GM23338 (cell line): ENCODE results near the gene AOAH. TPM values are rescaled to one million over a fixed set of nuclear protein-coding genes. Genes with fewer than 3 reads are reported as not detected.

Experiments used
- ATAC-seq: fragments of 200-7000 bp; cut with Tn5 transposase; 3 replicates; pipeline ENCODE4 v1.9.1; 2020
- DNase-seq: peaks from one replicate; pipeline ENCODE4 v3.0.0-alpha.2; 2015; ENCODE audit warnings: low spot score
- H2AFZ ChIP-seq: fragments of 200-600 bp; sonication (generic); 2 replicates; pipeline ENCODE4 v1.8.0; 2016; ENCODE audit warnings: antibody characterized with exemption, mild to moderate bottlenecking, moderate library complexity
- H3F3A ChIP-seq: fragments of 200-600 bp; sonication (generic); replicated peaks from 2 replicates; pipeline ENCODE4 v1.8.0; 2017; ENCODE audit warnings: antibody characterized with exemption, mixed run types, low read depth
- H3K27ac ChIP-seq: fragments of 200-600 bp; sonication (generic); 2 replicates; pipeline ENCODE4 v1.6.1; 2016; ENCODE audit warnings: low read depth
- H3K27me3 ChIP-seq: fragments of 200-600 bp; sonication (generic); 2 replicates; pipeline ENCODE4 v1.8.0; 2016; ENCODE audit warnings: mild to moderate bottlenecking, mixed run types, moderate library complexity; ENCODE audit not compliant: insufficient read depth
- H3K36me3 ChIP-seq: fragments of 200-600 bp; sonication (generic); 2 replicates; pipeline ENCODE4 v1.8.0; 2016; ENCODE audit warnings: mild to moderate bottlenecking; ENCODE audit not compliant: insufficient read depth
- H3K4me1 ChIP-seq: fragments of 200-600 bp; sonication (generic); 2 replicates; pipeline ENCODE4 v1.8.0; 2016; ENCODE audit warnings: mild to moderate bottlenecking, moderate library complexity; ENCODE audit not compliant: insufficient read depth
- H3K4me2 ChIP-seq: fragments of 200-600 bp; sonication (generic); 2 replicates; pipeline ENCODE4 v1.7.1; 2017; ENCODE audit warnings: mixed run types
- H3K4me3 ChIP-seq: fragments of 200-600 bp; sonication (generic); 2 replicates; pipeline ENCODE4 v1.6.1; 2016; ENCODE audit warnings: mixed run types
- H3K79me2 ChIP-seq: fragments of 200-600 bp; sonication (generic); replicated peaks from 2 replicates; pipeline ENCODE4 v1.8.0; 2017; ENCODE audit warnings: mild to moderate bottlenecking; ENCODE audit not compliant: insufficient read depth
- H3K9me2 ChIP-seq: fragments of 200-600 bp; sonication (generic); 2 replicates; pipeline ENCODE4 v1.8.0; 2017; ENCODE audit not compliant: insufficient read depth
- H4K20me1 ChIP-seq: fragments of 200-600 bp; sonication (generic); replicated peaks from 2 replicates; pipeline ENCODE4 v1.8.0; 2017; ENCODE audit warnings: mild to moderate bottlenecking; ENCODE audit not compliant: insufficient read depth
- H3K27ac Mint-ChIP-seq: 2 replicates; pipeline ENCODE4 v1.8.0; 2020; ENCODE audit warnings: inconsistent platforms, mild to moderate bottlenecking, moderate library complexity, mixed read lengths
- H3K27me3 Mint-ChIP-seq: 3 replicates; pipeline ENCODE4 v1.8.0; 2022; ENCODE audit warnings: low read depth, mild to moderate bottlenecking, moderate library complexity, mixed read lengths, inconsistent platforms; ENCODE audit not compliant: insufficient read depth, poor library complexity
- H3K36me3 Mint-ChIP-seq: 3 replicates; pipeline ENCODE4 v1.8.0; 2021; ENCODE audit warnings: low read depth, mild to moderate bottlenecking, inconsistent platforms, moderate library complexity, mixed read lengths
- H3K4me1 Mint-ChIP-seq: 3 replicates; pipeline ENCODE4 v1.8.0; 2020; ENCODE audit warnings: mild to moderate bottlenecking, inconsistent platforms, mixed read lengths
- H3K4me3 Mint-ChIP-seq: 3 replicates; pipeline ENCODE4 v1.8.0; 2021; ENCODE audit warnings: moderate library complexity, mild to moderate bottlenecking, inconsistent platforms, mixed read lengths
- H3K9me3 Mint-ChIP-seq: 3 replicates; pipeline ENCODE4 v1.8.0; 2020; ENCODE audit warnings: moderate library complexity, mild to moderate bottlenecking, inconsistent platforms, mixed read lengths
- EZH2phosphoT487 ChIP-seq: fragments of 200-600 bp; sonication (generic); IDR thresholded peaks from one replicate; pipeline ENCODE4 v1.8.1; 2018; ENCODE audit warnings: antibody characterized with exemption; ENCODE audit not compliant: unreplicated experiment
- JUNB ChIP-seq: IDR thresholded peaks from one replicate; pipeline ENCODE4 v1.6.1; 2016; ENCODE audit warnings: antibody characterized with exemption; ENCODE audit not compliant: unreplicated experiment
- NANOG ChIP-seq: IDR thresholded peaks from 2 replicates; pipeline ENCODE4 v1.6.1; 2016; ENCODE audit warnings: antibody characterized with exemption, borderline replicate concordance
- POLR2AphosphoS5 ChIP-seq: IDR thresholded peaks from 2 replicates; pipeline ENCODE4 v1.6.1; 2016; ENCODE audit warnings: antibody characterized with exemption, low read depth
- STAT1 ChIP-seq: IDR thresholded peaks from one replicate; pipeline ENCODE4 v1.6.1; 2016; ENCODE audit warnings: antibody characterized with exemption; ENCODE audit not compliant: unreplicated experiment
- ZNF331 ChIP-seq: fragments of 250-450 bp; sonication (Bioruptor Pico); IDR thresholded peaks from 2 replicates; pipeline ENCODE4 v1.5.0; 2020; ENCODE audit warnings: low read depth, mild to moderate bottlenecking, moderate library complexity
- polyA plus RNA-seq: library from polyadenylated mRNA; unstranded; fragments of >200 nt; fragmentation: Nextera tagmentation; extraction: Ambion mirVana; gene quantifications from 2 replicates; pipeline ENCODE4 v1.2.1, GENCODE V29; 2016
- total RNA-seq: library from RNA; depleted of rRNA; stranded (reverse); fragments of >200 nt; shearing (Covaris generic); gene quantifications from 2 replicates; pipeline ENCODE4 v1.2.3, GENCODE V29; 2014
- TF ChIP-seq, protein P1 (sequence below): fragments of 250-450 bp; sonication (Bioruptor Pico); IDR thresholded peaks from 2 replicates; pipeline ENCODE4 v1.5.0; 2020; ENCODE audit warnings: mild to moderate bottlenecking, moderate library complexity

AOAH gene
- total and polyA plus RNA-seq, 2 experiments from 2014 or later, result not detected

DNA sequence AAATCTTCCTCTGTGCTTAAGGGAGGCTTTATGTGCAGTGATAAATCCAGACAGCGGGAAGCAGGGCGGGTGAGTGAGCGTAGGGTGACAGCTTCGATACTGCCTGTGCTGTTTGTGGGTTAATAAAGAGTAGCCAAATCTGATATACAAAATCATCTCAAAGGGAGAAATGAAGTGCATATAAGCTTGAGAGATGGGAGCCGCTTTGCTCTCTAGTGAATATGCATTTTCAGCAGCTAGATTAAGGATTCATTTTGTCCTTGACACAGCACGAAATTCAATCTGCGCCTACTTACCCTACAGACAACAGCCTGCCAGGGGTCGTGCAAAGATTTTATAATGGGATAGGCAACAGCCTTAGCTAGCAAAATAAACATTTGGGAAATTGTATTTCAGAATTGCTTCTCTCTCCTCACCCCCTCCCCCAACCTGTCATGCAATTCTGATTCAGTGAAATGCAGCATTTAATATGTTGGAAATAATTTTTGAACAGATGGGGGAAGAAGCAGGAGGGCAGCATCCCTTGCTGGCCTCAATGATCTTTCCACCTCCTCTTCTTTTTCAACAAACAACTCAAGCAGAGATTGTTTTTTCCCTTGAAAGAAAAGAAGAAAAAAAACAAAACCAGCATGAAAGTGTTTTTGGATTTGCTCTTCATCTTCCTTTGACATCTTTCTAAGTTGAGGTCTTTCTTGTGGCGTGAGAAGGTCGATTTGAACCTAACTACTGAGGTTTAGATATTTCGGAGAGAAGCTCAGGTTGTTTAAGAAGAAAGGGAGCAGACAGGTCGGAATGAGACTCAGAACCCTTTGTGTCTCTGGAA, 117.9 kb downstream of the AOAH start:
- ATAC-seq (no peak), DNase-seq (no peak)
- Histone ChIP-seq H3K27me3 (no peaks in the 10 kb centered on the region), H3K4me1 (peaks cover 4% of the 10 kb centered on the region; the same call in 1 of the 2 replicates), H4K20me1 (no peaks in the 10 kb centered on the region), H3K4me3 (no peak overlapping the region), H2AFZ (peak overlapping the region; percentile 60; the same call in 1 of the 2 replicates), H3K4me2 (no peak overlapping the region), H3K27ac (no peak overlapping the region), H3F3A (no peaks in the 10 kb centered on the region), H3K36me3 (no peaks in the 10 kb centered on the region), H3K9me2 (no peaks in the 10 kb centered on the region), H3K79me2 (no peaks in the 10 kb centered on the region)
- H3K4me3 Mint-ChIP-seq, result no peak overlapping the region
- H3K4me1 Mint-ChIP-seq, result peaks cover 13% of the 10 kb centered on the region
- TF ChIP-seq JUNB (no peak), EZH2phosphoT487 (no peak), POLR2AphosphoS5 (no peak), STAT1 (no peak), NANOG (no peak), ZNF331 (no peak)
- TF ChIP-seq, protein P1, sequence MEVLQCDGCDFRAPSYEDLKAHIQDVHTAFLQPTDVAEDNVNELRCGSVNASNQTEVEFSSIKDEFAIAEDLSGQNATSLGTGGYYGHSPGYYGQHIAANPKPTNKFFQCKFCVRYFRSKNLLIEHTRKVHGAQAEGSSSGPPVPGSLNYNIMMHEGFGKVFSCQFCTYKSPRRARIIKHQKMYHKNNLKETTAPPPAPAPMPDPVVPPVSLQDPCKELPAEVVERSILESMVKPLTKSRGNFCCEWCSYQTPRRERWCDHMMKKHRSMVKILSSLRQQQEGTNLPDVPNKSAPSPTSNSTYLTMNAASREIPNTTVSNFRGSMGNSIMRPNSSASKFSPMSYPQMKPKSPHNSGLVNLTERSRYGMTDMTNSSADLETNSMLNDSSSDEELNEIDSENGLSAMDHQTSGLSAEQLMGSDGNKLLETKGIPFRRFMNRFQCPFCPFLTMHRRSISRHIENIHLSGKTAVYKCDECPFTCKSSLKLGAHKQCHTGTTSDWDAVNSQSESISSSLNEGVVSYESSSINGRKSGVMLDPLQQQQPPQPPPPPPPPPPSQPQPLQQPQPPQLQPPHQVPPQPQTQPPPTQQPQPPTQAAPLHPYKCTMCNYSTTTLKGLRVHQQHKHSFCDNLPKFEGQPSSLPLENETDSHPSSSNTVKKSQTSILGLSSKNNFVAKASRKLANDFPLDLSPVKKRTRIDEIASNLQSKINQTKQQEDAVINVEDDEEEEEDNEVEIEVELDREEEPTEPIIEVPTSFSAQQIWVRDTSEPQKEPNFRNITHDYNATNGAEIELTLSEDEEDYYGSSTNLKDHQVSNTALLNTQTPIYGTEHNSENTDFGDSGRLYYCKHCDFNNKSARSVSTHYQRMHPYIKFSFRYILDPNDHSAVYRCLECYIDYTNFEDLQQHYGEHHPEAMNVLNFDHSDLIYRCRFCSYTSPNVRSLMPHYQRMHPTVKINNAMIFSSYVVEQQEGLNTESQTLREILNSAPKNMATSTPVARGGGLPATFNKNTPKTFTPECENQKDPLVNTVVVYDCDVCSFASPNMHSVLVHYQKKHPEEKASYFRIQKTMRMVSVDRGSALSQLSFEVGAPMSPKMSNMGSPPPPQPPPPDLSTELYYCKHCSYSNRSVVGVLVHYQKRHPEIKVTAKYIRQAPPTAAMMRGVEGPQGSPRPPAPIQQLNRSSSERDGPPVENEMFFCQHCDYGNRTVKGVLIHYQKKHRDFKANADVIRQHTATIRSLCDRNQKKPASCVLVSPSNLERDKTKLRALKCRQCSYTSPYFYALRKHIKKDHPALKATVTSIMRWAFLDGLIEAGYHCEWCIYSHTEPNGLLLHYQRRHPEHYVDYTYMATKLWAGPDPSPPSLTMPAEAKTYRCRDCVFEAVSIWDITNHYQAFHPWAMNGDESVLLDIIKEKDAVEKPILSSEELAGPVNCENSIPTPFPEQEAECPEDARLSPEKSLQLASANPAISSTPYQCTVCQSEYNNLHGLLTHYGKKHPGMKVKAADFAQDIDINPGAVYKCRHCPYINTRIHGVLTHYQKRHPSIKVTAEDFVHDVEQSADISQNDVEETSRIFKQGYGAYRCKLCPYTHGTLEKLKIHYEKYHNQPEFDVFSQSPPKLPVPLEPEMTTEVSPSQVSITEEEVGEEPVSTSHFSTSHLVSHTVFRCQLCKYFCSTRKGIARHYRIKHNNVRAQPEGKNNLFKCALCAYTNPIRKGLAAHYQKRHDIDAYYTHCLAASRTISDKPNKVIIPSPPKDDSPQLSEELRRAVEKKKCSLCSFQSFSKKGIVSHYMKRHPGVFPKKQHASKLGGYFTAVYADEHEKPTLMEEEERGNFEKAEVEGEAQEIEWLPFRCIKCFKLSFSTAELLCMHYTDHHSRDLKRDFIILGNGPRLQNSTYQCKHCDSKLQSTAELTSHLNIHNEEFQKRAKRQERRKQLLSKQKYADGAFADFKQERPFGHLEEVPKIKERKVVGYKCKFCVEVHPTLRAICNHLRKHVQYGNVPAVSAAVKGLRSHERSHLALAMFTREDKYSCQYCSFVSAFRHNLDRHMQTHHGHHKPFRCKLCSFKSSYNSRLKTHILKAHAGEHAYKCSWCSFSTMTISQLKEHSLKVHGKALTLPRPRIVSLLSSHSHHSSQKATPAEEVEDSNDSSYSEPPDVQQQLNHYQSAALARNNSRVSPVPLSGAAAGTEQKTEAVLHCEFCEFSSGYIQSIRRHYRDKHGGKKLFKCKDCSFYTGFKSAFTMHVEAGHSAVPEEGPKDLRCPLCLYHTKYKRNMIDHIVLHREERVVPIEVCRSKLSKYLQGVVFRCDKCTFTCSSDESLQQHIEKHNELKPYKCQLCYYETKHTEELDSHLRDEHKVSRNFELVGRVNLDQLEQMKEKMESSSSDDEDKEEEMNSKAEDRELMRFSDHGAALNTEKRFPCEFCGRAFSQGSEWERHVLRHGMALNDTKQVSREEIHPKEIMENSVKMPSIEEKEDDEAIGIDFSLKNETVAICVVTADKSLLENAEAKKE (CRISPR knock-in tag), result no peak
- H3K27me3 Mint-ChIP-seq, result peaks cover 4% of the 10 kb centered on the region
- H3K36me3 Mint-ChIP-seq, result no peaks in the 10 kb centered on the region
- H3K9me3 Mint-ChIP-seq, result no peaks in the 10 kb centered on the region
- no peak overlapping the region for H3K27ac Mint-ChIP-seq
